ENCODE data around the gene SLC10A7.

The SLC10A7 gene, protein sequence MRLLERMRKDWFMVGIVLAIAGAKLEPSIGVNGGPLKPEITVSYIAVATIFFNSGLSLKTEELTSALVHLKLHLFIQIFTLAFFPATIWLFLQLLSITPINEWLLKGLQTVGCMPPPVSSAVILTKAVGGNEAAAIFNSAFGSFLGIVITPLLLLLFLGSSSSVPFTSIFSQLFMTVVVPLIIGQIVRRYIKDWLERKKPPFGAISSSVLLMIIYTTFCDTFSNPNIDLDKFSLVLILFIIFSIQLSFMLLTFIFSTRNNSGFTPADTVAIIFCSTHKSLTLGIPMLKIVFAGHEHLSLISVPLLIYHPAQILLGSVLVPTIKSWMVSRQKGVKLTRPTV

DNA sequence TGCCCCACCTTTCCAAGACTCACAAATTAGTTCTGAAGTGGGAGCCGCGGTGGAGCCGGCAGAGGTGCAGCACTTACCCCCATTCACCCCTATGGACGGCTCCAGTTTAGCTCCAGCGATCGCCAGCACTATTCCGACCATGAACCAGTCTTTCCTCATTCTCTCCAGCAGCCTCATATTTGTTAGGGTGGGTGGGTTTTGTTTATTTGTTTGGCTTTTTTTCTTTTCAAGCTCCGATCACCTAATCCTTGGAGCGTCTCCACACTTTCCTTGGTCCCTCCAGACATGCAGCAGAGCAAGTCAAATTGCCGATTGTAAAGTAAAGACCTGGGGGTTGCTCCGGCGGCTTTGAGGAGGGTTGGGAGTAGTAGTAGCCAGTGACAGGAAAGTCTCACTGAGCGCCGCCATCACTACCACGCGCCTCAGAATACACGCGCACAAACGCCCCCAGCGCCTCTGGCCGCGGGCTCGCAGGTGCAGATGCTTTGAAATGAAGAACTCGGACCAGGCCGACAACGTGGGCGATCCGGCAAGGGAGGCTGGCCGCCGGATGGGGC, at the start of gene SLC10A7:
Gene SLC10A7, minus strand, starts transcription at position 400 of the 557 bp plus-strand sequence. Its CDS starts 223 bp downstream, at position 177.
- DNase-seq: peak; percentile 43

DNA sequence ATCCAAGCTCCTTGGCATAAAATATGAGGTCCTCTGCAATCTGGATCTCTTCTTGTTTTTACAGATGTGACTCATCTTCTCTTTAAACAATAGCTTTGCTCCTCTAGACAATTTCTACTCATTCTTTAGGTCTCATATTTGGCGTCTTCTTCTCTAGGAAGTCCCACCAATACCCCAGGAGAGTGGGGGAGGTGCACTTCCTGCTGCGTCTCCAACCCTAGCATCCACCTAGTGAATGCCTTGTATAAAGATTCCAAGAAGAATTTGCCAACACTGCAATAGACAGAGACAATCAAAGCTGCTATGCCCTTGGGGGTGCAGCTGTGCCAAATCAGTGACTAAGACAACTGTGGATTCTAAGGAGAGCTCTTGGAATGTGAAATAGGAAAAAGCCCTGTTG, 45.7 kb upstream of the SLC10A7 start:
- no peak for DNase-seq

GRCh38 chr4:146564492-146564891, 42.8 kb upstream of the SLC10A7 start:
- no peak for DNase-seq

DNA sequence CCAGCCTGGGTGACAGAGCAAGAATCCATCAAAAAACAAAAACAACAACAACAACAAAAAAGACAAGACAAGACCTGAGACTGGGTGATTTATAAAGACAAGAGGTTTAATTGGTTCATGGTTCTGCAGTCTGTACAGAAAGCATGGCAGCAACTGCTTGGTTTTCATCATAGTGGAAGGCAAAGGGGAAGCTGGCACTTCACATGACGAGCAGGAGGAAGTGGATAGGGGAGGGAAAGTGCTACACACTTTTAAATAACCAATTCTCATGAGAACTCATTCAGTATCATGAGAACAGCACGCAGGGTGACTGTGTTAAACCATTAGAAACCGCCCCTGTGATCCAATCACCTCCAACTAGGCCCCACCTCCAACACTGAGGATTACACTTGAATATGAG, 28.4 kb upstream of the SLC10A7 start:
- no peak for DNase-seq

DNA sequence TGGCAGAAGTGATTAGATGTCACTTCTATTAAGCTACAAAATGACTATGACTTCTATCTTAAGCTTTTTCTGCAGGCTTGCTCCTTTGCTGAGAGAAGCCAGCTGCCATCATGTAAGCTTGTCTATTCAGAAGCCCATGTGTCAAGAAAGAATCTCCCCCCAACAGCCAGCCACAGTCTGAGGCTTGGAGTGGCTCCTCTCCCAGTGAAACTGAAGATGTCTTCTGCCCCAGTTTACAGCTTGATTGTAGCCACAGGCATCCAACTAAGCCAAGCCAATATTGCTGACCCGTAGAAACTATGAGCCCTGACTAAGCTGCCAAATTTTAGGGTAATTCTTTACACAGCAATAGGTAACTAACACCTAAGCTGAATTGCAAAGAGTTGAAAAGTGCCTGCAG, 26.7 kb upstream of the SLC10A7 start:
- no peak for DNase-seq

- no peak for DNase-seq
These were observed 23.4 kb upstream of the SLC10A7 start for GRCh38 chr4:146545102-146545501.

DNA sequence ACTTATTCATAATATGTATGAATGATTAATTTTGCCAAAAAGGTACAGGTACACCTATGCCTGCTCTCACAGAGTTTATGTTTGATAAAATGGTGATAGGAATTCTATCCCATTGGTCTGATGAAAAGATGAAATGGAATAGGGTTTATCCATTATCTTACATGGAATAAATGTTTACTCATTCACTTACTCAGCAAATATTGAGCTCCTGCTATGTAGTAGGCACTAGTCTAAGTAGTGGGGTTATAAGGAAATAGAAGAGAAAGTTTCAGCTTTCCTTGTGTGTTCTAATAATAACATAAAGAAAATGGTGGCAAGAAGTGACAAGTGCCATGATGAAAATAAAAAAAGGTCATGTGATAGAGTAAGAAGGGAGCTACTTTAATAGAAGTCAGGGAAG, 12.4 kb upstream of the SLC10A7 start:
- no peak for DNase-seq

GRCh38 chr4:146525754-146526153, 4.0 kb upstream of the SLC10A7 start:
- DNase-seq: no peak

- DNase-seq: no peak
These were observed 2.9 kb upstream of the SLC10A7 start for GRCh38 chr4:146524663-146525062.

DNA sequence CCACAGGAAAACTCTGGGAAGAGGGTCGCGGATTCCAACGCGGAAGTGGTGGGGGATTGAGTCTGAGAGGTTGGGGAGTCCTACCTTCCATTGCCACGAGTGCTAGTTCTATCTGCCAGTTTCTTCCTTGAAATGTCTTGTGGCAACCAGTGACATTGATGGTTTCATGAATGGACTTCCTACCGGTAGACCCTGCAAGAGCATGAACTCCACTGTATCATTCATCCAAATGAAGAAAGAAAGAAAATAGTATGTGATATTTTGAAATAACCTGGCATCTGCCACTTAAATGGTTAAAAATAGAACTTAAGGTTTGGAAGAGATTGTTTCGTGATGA, 1.1 kb upstream of the SLC10A7 start:
- no peak for DNase-seq

DNA sequence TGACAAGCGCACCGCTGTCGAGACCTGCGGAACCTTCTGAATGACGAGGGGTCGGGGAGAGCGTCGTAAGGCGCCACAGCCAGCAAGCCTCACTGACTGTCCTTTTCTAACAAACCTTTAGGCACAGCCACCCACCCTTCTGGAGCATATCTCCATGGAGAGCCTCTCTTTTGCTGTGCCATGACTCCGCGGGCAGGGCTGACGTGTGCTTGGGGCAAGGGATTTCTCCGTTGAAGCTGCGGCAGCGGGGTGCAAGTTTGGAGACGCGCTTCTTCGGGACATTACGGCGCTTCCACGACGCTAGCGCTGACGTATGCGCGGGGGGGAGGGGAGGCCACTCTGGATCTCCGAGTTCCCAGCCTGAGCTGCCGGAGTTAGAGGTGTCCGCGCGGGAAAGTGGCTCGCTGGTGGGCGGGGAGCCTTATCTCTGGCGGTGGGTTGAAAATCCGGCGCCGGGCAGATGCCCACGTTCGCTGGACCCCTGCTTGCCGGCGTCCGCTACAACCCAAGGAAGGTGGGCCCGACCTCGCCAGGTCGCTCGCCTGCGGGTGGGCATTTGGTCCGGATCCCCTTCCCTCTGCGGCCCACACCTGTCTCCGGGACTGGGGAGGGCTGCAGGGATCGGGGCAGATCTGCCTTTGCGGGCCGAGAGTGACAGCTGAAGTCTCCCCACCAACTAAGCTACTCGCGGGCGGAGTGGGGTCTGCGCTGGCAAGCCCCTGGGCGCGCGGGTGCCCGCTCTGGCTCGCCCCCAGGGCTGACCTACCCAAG, 543 bp upstream of the SLC10A7 start:
- peak; percentile 45 for DNase-seq

DNA sequence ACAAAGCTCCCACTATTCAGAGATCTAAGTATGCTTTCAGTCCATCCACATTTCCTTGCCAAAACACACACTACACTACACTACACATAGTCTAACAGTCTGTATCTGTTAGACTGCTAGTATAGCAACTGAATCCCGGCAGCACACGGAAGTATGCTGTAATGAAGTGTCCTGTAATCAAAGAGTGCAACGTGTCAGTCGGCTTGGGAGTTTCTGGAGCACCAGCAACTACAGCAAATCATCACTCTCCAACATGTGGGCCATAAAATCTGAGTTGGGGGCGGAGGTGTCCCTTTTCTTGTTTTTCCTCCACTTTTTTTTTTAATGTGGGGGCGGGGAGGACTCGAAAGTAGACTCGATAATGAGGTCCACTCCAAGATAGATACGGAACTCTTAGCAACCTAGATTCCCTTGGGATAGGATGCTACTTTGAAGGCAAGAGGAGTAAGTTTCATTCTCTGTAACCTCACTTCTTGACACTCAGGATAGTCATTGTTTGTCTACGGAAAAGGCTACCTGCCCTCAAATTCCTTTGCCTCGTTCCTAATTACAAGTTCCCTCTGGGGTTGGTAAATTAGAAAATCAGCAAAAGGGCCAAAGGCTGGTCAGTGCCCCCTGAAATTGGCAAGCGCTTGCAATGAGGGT, 722 bp downstream of the SLC10A7 start:
- no peak for DNase-seq

- no peak for DNase-seq
These were observed 6.9 kb downstream of the SLC10A7 start for GRCh38 chr4:146514651-146515357.

- DNase-seq: no peak
These were observed 8.2 kb downstream of the SLC10A7 start for GRCh38 chr4:146513548-146513947.

DNA sequence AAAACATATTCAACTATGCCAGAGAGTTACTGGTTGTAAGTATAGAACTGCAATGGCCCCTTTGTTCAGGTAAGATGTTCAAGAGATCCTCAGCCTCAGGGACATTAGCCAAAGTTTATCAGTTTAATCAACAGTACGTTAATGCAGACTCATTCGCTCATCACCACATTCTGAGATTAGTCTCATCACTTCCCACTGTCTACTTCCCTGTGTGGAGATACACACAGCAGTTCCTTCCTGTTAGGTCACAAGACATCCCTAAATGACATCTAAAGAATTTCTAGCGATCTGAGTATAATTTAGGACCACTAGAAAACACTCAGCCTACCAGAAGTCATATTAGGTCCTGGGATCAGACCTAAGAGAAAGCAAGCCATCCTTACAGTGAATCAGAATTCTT, 10.4 kb downstream of the SLC10A7 start:
- DNase-seq: no peak

DNA sequence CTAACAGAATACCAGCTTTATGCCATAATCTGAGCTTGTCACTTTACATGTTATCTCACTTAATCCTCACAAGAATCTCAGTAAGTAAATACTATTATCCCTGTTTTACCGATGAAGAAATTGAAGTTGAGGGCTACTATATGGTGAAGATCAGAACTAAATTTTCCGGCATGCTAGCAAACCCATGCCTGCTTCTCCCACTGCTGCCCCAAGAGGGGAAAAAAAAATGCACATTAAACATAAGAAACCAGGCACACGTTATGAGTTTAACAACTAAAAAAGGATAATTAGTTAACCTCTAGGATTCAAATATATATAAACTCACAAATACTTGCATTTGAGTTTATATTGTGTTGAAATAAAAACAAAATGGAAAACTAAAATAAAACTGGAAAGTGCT, 10.8 kb downstream of the SLC10A7 start:
- DNase-seq: no peak

DNA sequence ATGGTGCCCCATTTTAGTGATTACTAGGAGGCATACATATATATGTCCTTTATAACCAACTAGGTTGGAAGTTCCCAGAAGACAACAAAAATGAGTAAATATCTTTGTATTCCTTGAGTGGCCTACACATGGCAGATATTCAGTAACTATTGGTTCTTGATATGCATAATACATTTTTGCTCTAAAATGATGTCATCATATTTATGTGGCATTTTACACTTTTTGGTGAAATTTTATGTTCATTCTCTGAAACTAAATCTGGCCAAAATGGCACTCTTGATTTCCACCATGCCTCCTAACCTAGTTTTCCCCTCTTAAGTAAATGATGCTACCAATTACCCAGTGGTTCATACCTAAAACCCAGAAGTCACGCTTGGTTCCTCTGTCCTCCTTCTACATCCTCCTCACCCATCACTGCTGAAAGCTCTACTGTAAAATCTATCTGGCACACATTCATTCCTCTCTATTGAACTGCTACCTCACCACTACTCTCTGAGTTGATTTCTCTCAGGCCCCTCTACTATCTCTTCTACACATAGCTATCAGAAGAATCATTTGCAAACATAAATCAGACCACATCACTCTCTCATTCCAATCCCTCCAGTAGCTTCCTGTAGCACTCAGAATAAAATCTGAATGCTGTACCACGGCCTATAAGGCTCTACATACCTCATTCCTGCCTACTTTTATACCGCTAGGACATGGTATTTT, 13.4 kb downstream of the SLC10A7 start:
- DNase-seq: no peak

DNA sequence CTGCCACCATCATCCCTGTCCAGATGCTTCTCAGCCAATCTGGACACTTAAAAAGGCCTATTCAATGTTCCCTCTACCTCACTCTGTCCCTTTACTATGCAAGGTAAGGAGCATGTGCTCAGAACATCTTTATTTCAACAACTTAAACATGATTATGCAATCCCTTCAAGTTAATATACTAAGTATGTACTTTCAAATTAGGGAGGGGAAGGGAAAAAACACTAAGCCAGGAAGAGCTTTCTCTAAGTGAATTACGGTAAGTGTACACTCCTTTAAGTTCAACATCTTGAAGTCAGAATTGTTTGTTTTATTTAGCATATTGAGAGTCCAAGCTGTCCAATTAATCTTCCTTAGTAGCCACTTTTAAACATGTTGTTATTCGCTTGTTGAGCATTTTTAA, 14.1 kb downstream of the SLC10A7 start:
- DNase-seq: no peak

DNA sequence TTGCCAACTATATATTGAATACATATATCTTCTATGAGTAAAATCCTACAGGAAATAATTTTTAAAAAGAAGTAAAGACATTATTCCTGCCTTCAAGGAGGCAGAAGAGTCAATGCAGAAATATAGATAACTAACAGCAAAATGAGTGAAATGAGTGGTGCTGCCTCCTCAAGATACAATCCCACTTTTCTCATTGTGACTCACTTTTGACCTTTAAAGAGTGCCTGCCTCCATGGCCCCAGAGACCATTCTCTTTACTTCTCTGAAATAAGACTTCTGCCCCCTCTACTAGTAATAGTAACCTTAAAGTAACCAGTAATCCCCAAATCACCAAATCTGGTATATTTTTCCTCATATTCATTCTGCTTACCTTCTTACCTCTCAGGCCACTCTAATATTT, 15.5 kb downstream of the SLC10A7 start:
- no peak for DNase-seq

GRCh38 chr4:146500216-146500615, 21.5 kb downstream of the SLC10A7 start:
- DNase-seq: no peak

DNA sequence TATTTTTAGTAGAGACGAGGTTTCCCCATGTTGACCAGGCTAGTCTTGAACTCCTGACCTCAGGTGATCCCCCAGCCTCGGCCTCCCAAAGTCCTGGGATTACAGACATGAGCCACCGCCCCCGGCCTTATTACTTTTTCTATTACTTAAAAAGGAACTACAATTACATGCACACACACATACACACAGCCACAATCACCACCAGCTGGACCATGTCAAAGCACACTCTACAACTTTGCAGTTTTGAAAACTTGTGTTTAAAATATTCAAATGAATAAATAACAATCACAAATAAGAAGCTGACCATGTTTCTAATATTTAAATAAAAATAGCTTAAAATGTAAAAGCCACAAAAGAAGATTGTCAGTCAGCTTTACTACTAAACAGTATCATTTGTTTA, 23.4 kb downstream of the SLC10A7 start:
- no peak for DNase-seq

- DNase-seq: no peak
These were observed 26.5 kb downstream of the SLC10A7 start for GRCh38 chr4:146495269-146495668.
